Lower leg skin (tissue), 3 donors: ENCODE results near the gene INSYN2A.

ENCODE experiments used
- CTCF ChIP-seq, 3 donors: fragments of 450-650 bp; IDR thresholded peaks; one replicate each; pipeline ENCODE4 v1.5.1; 2016; ENCODE audit warnings: antibody characterized with exemption in 3 of 3, mild to moderate bottlenecking in 3 of 3, moderate library complexity in 2 of 3
- POLR2A ChIP-seq, 2 donors: fragments of 450-650 bp; IDR thresholded peaks; one replicate each; pipeline ENCODE4 v1.6.1; 2016 to 2017; ENCODE audit warnings: antibody characterized with exemption in 2 of 2, mild to moderate bottlenecking in 1 of 2, moderate library complexity in 1 of 2

GRCh38 chr10:127148933-127149220 lies 47.5 kb downstream of the INSYN2A start:
- TF ChIP-seq POLR2A (IDR thresholded peaks at IDR 0.05) (no peak), CTCF (IDR thresholded peaks at IDR 0.05) (no peak)
